WTC11 (cell line): ENCODE data around the gene ZFP62. TPM values are rescaled to one million over a fixed set of nuclear protein-coding genes. Genes with fewer than 3 reads are reported as not detected.

Experiments
- ATAC-seq: fragments of 200-7000 bp; cut with Tn5 transposase; 2 replicates; pipeline ENCODE4 v1.10.0; 2021; ENCODE audit warnings: mild to moderate bottlenecking, moderate library complexity
- CTCF ChIA-PET: fragments of 300-600 bp; sonication (Branson Sonifier 250); formaldehyde crosslinking; loops from one replicate; lab custom pipeline; 2021; ENCODE audit warnings: antibody characterized with exemption; lab: Charles Lee
- POLR2A ChIA-PET: fragments of 350-600 bp; sonication (Branson Sonifier 250); formaldehyde crosslinking; loops from one replicate; lab custom pipeline; 2021; ENCODE audit warnings: antibody characterized with exemption; lab: Charles Lee
- DNase-seq: peaks from one replicate; pipeline ENCODE4 v3.0.0; 2021; ENCODE audit warnings: low spot score
- H3K27ac Mint-ChIP-seq: 2 replicates; pipeline ENCODE4 v1.8.0; 2021; ENCODE audit warnings: mixed read lengths
- H3K27me3 Mint-ChIP-seq: 2 replicates; pipeline ENCODE4 v1.8.0; 2021; ENCODE audit warnings: low read depth, mild to moderate bottlenecking, moderate library complexity, mixed read lengths
- H3K36me3 Mint-ChIP-seq: 2 replicates; pipeline ENCODE4 v1.8.0; 2021; ENCODE audit warnings: mixed read lengths
- H3K4me1 Mint-ChIP-seq: 2 replicates; pipeline ENCODE4 v1.8.0; 2022; ENCODE audit warnings: mixed read lengths
- H3K4me3 Mint-ChIP-seq: 2 replicates; pipeline ENCODE4 v1.8.0; 2021; ENCODE audit warnings: mild to moderate bottlenecking, moderate library complexity, mixed read lengths
- H3K9me3 Mint-ChIP-seq: 2 replicates; pipeline ENCODE4 v1.8.0; 2021; ENCODE audit warnings: mixed read lengths
- AR ChIP-seq: fragments of 250-450 bp; sonication (Bioruptor Pico); IDR thresholded peaks from 2 replicates; pipeline ENCODE4 v1.9.0; 2021; ENCODE audit warnings: mild to moderate bottlenecking
- CREB1 ChIP-seq: sonication (generic); formaldehyde crosslinking; IDR thresholded peaks from 2 replicates; pipeline ENCODE4 v1.8.0; 2023; ENCODE audit warnings: mild to moderate bottlenecking, missing genetic modification reagents
- ESRRA ChIP-seq: sonication (generic); formaldehyde crosslinking; IDR thresholded peaks from 2 replicates; pipeline ENCODE4 v1.8.1; 2022; ENCODE audit warnings: mild to moderate bottlenecking, missing genetic modification reagents, borderline replicate concordance
- ETV6 ChIP-seq: sonication (generic); formaldehyde crosslinking; IDR thresholded peaks from 2 replicates; pipeline ENCODE4 v1.8.1; 2022; ENCODE audit warnings: mild to moderate bottlenecking, missing genetic modification reagents
- IRF2 ChIP-seq: sonication (generic); formaldehyde crosslinking; IDR thresholded peaks from 2 replicates; pipeline ENCODE4 v1.8.0; 2022; ENCODE audit warnings: low read depth, missing genetic modification reagents, borderline replicate concordance
- JUN ChIP-seq: sonication (generic); formaldehyde crosslinking; IDR thresholded peaks from 2 replicates; pipeline ENCODE4 v1.8.0; 2023; ENCODE audit warnings: mild to moderate bottlenecking, missing genetic modification reagents
- NR1H2 ChIP-seq: sonication (generic); formaldehyde crosslinking; IDR thresholded peaks from 2 replicates; pipeline ENCODE4 v1.9.0; 2021; ENCODE audit warnings: mild to moderate bottlenecking, moderate library complexity, missing genetic modification reagents
- SMAD3 ChIP-seq: sonication (generic); formaldehyde crosslinking; IDR thresholded peaks from 2 replicates; pipeline ENCODE4 v1.8.0; 2022; ENCODE audit warnings: missing genetic modification reagents, mild to moderate bottlenecking, borderline replicate concordance
- SOX15 ChIP-seq: fragments of 250-450 bp; sonication (Bioruptor Pico); IDR thresholded peaks from 2 replicates; pipeline ENCODE4 v1.9.0; 2021; ENCODE audit warnings: mild to moderate bottlenecking
- TCF7 ChIP-seq: sonication (generic); formaldehyde crosslinking; IDR thresholded peaks from 2 replicates; pipeline ENCODE4 v1.8.0; 2022; ENCODE audit warnings: mild to moderate bottlenecking, low read depth, missing genetic modification reagents, moderate library complexity
- TP53 ChIP-seq: sonication (generic); formaldehyde crosslinking; IDR thresholded peaks from 2 replicates; pipeline ENCODE4 v1.8.1; 2023; ENCODE audit warnings: mild to moderate bottlenecking, missing genetic modification reagents
- USF2 ChIP-seq: sonication (generic); formaldehyde crosslinking; IDR thresholded peaks from 2 replicates; pipeline ENCODE4 v1.8.1; 2023; ENCODE audit warnings: mild to moderate bottlenecking, missing genetic modification reagents, moderate library complexity
- ZNF232 ChIP-seq: sonication (generic); formaldehyde crosslinking; IDR thresholded peaks from 2 replicates; pipeline ENCODE4 v1.8.0; 2022; ENCODE audit warnings: mild to moderate bottlenecking, missing genetic modification reagents
- ZNF281 ChIP-seq: sonication (generic); formaldehyde crosslinking; IDR thresholded peaks from 2 replicates; pipeline ENCODE4 v1.8.0; 2023; ENCODE audit warnings: mild to moderate bottlenecking, missing genetic modification reagents
- ZNF317 ChIP-seq: sonication (generic); formaldehyde crosslinking; IDR thresholded peaks from 2 replicates; pipeline ENCODE4 v1.8.1; 2023; ENCODE audit warnings: low read depth, mild to moderate bottlenecking, moderate library complexity, missing genetic modification reagents, borderline replicate concordance
- ZNF423 ChIP-seq: fragments of 250-450 bp; sonication (Bioruptor Pico); IDR thresholded peaks from 2 replicates; pipeline ENCODE4 v2.1.2; 2022; ENCODE audit warnings: mild to moderate bottlenecking, moderate library complexity
- ZNF671 ChIP-seq: fragments of 250-450 bp; sonication (Bioruptor Pico); IDR thresholded peaks from 2 replicates; pipeline ENCODE4 v1.8.0; 2021; ENCODE audit warnings: mild to moderate bottlenecking
- total RNA-seq: library from RNA; stranded (reverse); gene quantifications from 3 replicates; pipeline ENCODE4 v1.2.3, GENCODE V29; 2021
- TF ChIP-seq, protein P1 (sequence below): sonication (generic); formaldehyde crosslinking; IDR thresholded peaks from 2 replicates; pipeline ENCODE4 v1.8.1; 2022; ENCODE audit warnings: low read depth, mild to moderate bottlenecking, moderate library complexity, missing genetic modification reagents, borderline replicate concordance
- TF ChIP-seq, protein P2 (sequence below): fragments of 250-450 bp; sonication (Bioruptor Pico); IDR thresholded peaks from 2 replicates; pipeline ENCODE4 v1.9.0; 2021; ENCODE audit warnings: mild to moderate bottlenecking

ZFP62 gene
- total RNA-seq, 1 experiment from 2014 or later = 41.2 TPM

- TF ChIP-seq ZNF281 (CRISPR knock-in tag) (no peak), ZNF317 (no peak), TP53 (CRISPR knock-in tag) (no peak), TCF7 (CRISPR knock-in tag) (no peak), JUN (CRISPR knock-in tag) (no peak), ESRRA (CRISPR knock-in tag) (no peak), USF2 (CRISPR knock-in tag) (no peak), SOX15 (CRISPR knock-in tag) (no peak), ZNF423 (CRISPR knock-in tag) (no peak), ZNF671 (no peak), ETV6 (CRISPR knock-in tag) (no peak), AR (CRISPR knock-in tag) (no peak), NR1H2 (CRISPR knock-in tag) (no peak)
These were observed 12.8 kb downstream of the ZFP62 start (continued) for GRCh38 chr5:180848265-180848664.

DNA sequence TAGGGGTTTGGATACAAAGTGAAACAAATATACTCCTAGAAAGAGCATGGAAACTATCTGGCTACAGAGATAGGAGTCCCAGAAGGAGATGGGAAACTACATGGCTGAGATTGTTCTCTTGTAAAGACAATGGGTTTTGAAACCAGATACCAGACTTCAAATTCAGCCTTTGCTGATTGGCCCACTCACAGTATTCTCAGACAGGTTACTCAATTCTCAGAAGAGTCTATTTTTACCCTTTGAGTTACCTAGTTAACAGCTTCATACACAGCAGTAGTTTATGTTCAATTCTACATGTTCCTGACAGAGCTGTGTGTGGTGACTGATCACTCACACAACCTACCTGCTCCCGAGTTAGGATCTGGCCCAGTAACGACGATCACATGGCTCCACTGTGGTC, 14.1 kb downstream of the ZFP62 start:
- H3K9me3 Mint-ChIP-seq = peaks cover 82% of the 10 kb centered on the region

More for the DNA sequence above, 14.1 kb downstream of the ZFP62 start:
- H3K4me1 Mint-ChIP-seq = peaks cover 14% of the 10 kb centered on the region
- TF ChIP-seq, protein P1, sequence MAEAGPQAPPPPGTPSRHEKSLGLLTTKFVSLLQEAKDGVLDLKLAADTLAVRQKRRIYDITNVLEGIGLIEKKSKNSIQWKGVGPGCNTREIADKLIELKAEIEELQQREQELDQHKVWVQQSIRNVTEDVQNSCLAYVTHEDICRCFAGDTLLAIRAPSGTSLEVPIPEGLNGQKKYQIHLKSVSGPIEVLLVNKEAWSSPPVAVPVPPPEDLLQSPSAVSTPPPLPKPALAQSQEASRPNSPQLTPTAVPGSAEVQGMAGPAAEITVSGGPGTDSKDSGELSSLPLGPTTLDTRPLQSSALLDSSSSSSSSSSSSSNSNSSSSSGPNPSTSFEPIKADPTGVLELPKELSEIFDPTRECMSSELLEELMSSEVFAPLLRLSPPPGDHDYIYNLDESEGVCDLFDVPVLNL (CRISPR knock-in tag) = no peak
- TF ChIP-seq IRF2 (CRISPR knock-in tag) (no peak), ZNF232 (no peak), ETV6 (CRISPR knock-in tag) (no peak), SMAD3 (CRISPR knock-in tag) (no peak), CREB1 (CRISPR knock-in tag) (no peak), TCF7 (CRISPR knock-in tag) (no peak)
- TF ChIP-seq, protein P2, sequence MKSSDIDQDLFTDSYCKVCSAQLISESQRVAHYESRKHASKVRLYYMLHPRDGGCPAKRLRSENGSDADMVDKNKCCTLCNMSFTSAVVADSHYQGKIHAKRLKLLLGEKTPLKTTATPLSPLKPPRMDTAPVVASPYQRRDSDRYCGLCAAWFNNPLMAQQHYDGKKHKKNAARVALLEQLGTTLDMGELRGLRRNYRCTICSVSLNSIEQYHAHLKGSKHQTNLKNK (CRISPR knock-in tag) = no peak
- TF ChIP-seq, all 79 proteins: peak for 0
- POLR2A ChIA-PET = interaction anchor here (0.6 kb wide), 1 partner anchor 13 kb away, joined by 5 read pairs; no protein-coding TSS in a partner anchor
- DNase-seq (no peak), ATAC-seq (no peak)
- Mint-ChIP-seq H3K4me3 (no peak overlapping the region), H3K36me3 (peaks cover 83% of the 10 kb centered on the region), H3K27me3 (peaks cover 38% of the 10 kb centered on the region), H3K27ac (no peak overlapping the region)
- CTCF ChIA-PET = interaction anchor here (1.1 kb wide), 1 partner anchor 228 kb away, joined by 4 read pairs; no protein-coding TSS in a partner anchor
